NT2/D1 (cell line): Measurements from ENCODE around the gene MCAT.

Experiments used
- DNase-seq: peaks from one replicate; pipeline ENCODE4 v3.0.0-alpha.2; 2011; ENCODE audit warnings: low read depth, low spot score
- H3K27me3 ChIP-seq: 2 replicates; pipeline ENCODE4 v1.6.0; 2011; ENCODE audit warnings: mild to moderate bottlenecking; ENCODE audit not compliant: insufficient read length, insufficient read depth
- H3K36me3 ChIP-seq: 2 replicates; pipeline ENCODE4 v1.6.1; 2011; ENCODE audit warnings: mild to moderate bottlenecking, low read length, mixed read lengths; ENCODE audit not compliant: insufficient read depth, insufficient read length
- H3K4me1 ChIP-seq: 2 replicates; pipeline ENCODE4 v1.5.1; 2011; ENCODE audit not compliant: insufficient read depth, insufficient read length
- H3K4me3 ChIP-seq: 2 replicates; pipeline ENCODE4 v1.5.1; 2011; ENCODE audit warnings: low read depth; ENCODE audit not compliant: insufficient read length
- H3K9ac ChIP-seq: 2 replicates; pipeline ENCODE4 v1.6.0; 2011; ENCODE audit warnings: low read depth; ENCODE audit not compliant: insufficient read length
- H3K9me3 ChIP-seq: 2 replicates; pipeline ENCODE4 v1.5.1; 2011; ENCODE audit warnings: mild to moderate bottlenecking, low read length; ENCODE audit not compliant: insufficient read depth
- SUZ12 ChIP-seq: IDR thresholded peaks from 2 replicates; pipeline ENCODE4 v1.6.1; 2011; ENCODE audit not compliant: insufficient read length, insufficient read depth; ENCODE audit errors: extremely low read depth
- YY1 ChIP-seq: IDR thresholded peaks from 2 replicates; pipeline ENCODE4 v1.6.1; 2011; ENCODE audit not compliant: insufficient read length, insufficient read depth
- ZNF274 ChIP-seq: IDR thresholded peaks from 2 replicates; pipeline ENCODE4 v1.6.1; 2011; ENCODE audit warnings: mild to moderate bottlenecking, low read depth, low read length

Gene MCAT

DNA sequence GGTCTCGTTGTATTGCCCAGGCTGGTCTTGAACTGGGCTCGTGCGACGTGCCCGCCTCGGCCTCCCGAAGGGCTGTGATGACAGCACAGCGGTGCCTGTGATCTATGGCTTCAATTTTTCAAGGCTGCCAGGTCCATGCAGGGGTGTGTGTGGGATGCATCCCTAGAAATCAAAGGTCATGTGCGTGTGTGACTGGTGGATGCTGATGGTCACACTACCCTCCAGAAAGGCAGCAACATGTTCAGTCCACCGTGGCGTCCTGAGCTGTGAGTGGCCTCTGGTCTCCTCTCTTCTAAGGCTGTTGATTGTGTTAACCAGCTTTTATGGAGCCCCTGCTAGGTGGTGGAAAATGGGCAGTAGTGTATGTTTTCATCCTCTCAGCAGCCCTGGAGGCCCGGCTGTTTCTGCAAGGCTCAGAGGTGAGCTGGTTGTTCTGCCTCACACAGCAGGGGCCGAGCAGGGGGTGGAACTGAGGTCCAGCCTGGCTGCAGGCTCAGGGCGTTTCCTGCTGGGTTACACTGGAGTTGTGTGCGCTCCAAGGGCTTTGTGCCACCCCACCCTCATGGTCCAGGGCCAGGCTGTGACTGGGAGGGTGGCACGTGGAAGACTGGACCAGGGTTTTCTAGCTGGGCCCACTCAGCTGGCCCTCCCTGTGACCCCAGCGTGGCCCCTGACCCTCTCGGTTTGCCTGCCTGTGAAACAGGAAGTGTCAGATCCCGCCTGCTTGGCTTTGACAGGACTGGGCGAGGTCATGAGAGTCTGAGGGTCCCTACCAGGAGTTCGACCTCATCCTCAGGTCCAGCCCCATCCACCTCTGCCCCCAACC is 25.0 kb downstream of the MCAT start:
- no peaks in the 10 kb centered on the region for H3K9me3 ChIP-seq
- no peaks in the 10 kb centered on the region for H3K27me3 ChIP-seq
- DNase-seq = no peak
- no peak overlapping the region for H3K4me3 ChIP-seq
- no peak for TF ChIP-seq YY1
- no peak for TF ChIP-seq ZNF274
- no peak for TF ChIP-seq SUZ12
- H3K9ac ChIP-seq = peak overlapping the region; percentile 10
- H3K4me1 ChIP-seq = peaks cover 14% of the 10 kb centered on the region
- H3K36me3 ChIP-seq = no peaks in the 10 kb centered on the region

GRCh38 chr22:43116932-43117331 is 26.3 kb downstream of the MCAT start:
- no peaks in the 10 kb centered on the region for H3K36me3 ChIP-seq
- no peaks in the 10 kb centered on the region for H3K9me3 ChIP-seq
- no peak overlapping the region for H3K9ac ChIP-seq
- TF ChIP-seq YY1 = no peak
- TF ChIP-seq ZNF274 = no peak
- no peak for TF ChIP-seq SUZ12
- no peak overlapping the region for H3K4me3 ChIP-seq
- peaks cover 14% of the 10 kb centered on the region for H3K4me1 ChIP-seq
- peaks cover 1% of the 10 kb centered on the region for H3K27me3 ChIP-seq
- no peak for DNase-seq

GRCh38 chr22:43114958-43115357 is 28.2 kb downstream of the MCAT start:
- Histone ChIP-seq H3K36me3 (no peaks in the 10 kb centered on the region), H3K9me3 (no peaks in the 10 kb centered on the region), H3K4me3 (no peak overlapping the region), H3K4me1 (peaks cover 15% of the 10 kb centered on the region), H3K9ac (no peak overlapping the region), H3K27me3 (peaks cover 14% of the 10 kb centered on the region)
- DNase-seq = no peak
- TF ChIP-seq YY1 = no peak

DNA sequence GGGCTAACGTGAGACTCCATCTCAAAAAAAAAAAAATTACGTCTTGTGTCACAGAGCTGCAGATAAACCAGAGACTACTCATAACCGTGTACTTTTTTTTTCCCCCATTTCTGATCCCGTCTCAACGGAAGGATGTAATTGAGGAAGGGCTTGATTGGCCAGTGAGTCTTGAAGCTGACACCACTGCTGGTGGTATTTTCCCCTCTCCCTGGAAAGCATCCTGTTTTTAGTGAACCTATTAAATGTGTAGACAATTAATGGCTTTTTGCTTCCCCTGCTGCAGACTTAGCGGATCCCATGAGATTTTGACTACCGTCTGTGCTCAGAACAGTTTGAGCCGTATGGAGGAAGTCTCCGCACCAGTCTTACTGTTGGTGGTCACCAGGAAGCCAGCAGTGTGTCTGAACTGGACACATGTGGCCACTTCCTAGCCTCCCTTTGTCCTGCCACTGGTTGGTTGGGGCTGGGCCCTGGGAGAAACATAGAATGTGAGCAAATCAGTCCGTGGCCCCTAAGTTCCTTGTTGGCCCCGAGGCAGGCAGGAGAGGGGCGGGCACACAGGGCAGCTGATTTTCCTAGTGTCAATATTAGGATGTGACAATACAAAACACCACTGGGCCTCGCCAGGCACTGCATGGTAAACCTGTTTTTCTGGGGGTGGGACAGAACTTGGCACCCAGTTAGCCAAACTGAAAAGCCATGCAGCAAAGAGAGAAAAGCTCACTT is 29.5 kb downstream of the MCAT start:
- Histone ChIP-seq H3K9ac (no peak overlapping the region), H3K9me3 (no peaks in the 10 kb centered on the region), H3K36me3 (no peaks in the 10 kb centered on the region), H3K4me1 (peaks cover 15% of the 10 kb centered on the region), H3K27me3 (peaks cover 14% of the 10 kb centered on the region), H3K4me3 (no peak overlapping the region)
- TF ChIP-seq SUZ12 (no peak), ZNF274 (no peak), YY1 (no peak)
- DNase-seq = no peak

GRCh38 chr22:43110927-43111623 is 32.1 kb downstream of the MCAT start:
- no peak for TF ChIP-seq SUZ12
- no peak for TF ChIP-seq ZNF274
- TF ChIP-seq YY1 = no peak
- Histone ChIP-seq H3K4me3 (peak overlapping the region; percentile 81), H3K27me3 (peaks cover 14% of the 10 kb centered on the region), H3K36me3 (no peaks in the 10 kb centered on the region), H3K9ac (peak overlapping the region; percentile 86), H3K4me1 (peaks cover 8% of the 10 kb centered on the region), H3K9me3 (no peaks in the 10 kb centered on the region)
- DNase-seq = no peak

- TF ChIP-seq SUZ12 (no peak), ZNF274 (no peak), YY1 (no peak)
- peaks cover 14% of the 10 kb centered on the region for H3K27me3 ChIP-seq
- H3K4me1 ChIP-seq = peaks cover 8% of the 10 kb centered on the region
- peak within 1 kb of the TSS; percentile 86 for H3K9ac ChIP-seq
- H3K9me3 ChIP-seq = no peaks in the 10 kb centered on the region
- H3K36me3 ChIP-seq = no peaks in the 10 kb centered on the region
- peak within 1 kb of the TSS; percentile 81 for H3K4me3 ChIP-seq
- peak; percentile 50 for DNase-seq
These were observed 32.7 kb downstream of the MCAT start, which contains the start of gene BIK for GRCh38 chr22:43110444-43110926. Gene BIK (plus strand): TSS chr22:43110750. CDS start chr22:43124023, 13,273 bp downstream.

- H3K27me3 ChIP-seq = peaks cover 14% of the 10 kb centered on the region
- H3K9ac ChIP-seq = peak overlapping the region; percentile 1
- no peak for TF ChIP-seq SUZ12
- no peak for TF ChIP-seq YY1
- no peak for TF ChIP-seq ZNF274
- peak overlapping the region; percentile 19 for H3K4me3 ChIP-seq
- no peaks in the 10 kb centered on the region for H3K9me3 ChIP-seq
- peaks cover 8% of the 10 kb centered on the region for H3K4me1 ChIP-seq
- H3K36me3 ChIP-seq = no peaks in the 10 kb centered on the region
- no peak for DNase-seq
These were observed 33.2 kb downstream of the MCAT start for GRCh38 chr22:43109921-43110443.
